Dedifferentiated amniotic fluid mesenchymal stem cell (primary cell): ENCODE results near the gene ADGRF1.
A peak's percentile ranks its signal among the peaks of the same experiment; 100 is the strongest.
"Not testable (repeated sequence)": the region's sequence is repeated elsewhere in the genome, so short reads cannot be mapped to it uniquely, and the experiment has no call there.

Experiments
- DNase-seq: peaks from one replicate; pipeline ENCODE4 v3.0.0-alpha.2; 2016; ENCODE audit errors: extremely low spot score

ADGRF1 gene

DNA sequence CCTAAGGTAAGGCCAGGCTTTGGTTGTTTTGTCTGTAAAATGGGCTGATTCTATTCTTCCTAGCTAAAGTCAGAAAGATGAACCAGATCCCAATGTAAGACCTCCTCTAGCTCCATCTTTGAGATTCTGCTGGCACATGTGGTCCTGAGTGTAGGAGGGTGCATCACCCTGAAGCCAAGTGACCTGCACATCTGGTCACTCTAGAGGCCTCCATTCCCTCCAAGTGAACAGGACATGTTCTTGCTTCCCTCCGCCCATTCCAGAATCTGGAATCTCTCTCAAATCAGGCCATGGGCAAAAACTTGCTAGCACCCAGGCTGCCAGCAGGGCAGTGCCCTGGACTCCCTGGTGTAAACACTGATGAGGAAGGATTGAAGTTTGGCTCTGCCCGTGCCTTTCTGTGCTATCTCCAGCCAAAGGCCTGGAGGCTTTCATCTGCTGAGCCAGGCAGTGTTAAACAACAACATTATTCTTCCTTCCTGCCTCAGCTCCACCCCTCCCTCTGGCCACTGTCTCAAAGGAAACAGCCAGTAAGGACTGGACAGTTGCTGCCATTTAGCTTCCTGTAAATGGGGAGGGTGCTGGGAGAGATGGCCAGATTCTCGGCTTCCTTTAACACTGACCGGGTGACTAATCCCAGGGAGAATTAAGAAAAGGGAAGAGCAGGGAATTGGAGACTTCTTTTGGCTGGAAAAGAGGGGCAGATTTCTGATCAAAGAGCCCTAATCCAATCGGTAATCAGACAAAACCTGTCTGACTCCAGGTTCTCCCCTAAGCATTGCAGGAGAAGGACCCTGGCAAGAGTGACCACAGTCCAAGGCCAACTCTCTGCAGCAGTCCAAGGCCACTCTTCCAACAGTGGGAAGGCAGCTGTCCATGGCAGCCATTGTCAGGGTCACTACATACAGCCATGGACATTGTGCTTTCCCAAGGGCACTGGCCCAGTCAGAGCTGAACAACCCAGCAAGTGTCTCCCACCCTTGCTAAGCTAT, 19.5 kb upstream of the ADGRF1 start:
- no peak for DNase-seq

GRCh38 chr6:47059216-47059885, 17.2 kb upstream of the ADGRF1 start:
- no peak for DNase-seq

- no peak for DNase-seq
Observed at GRCh38 chr6:47057830-47058540, 15.9 kb upstream of the ADGRF1 start.

- no peak for DNase-seq
Observed at GRCh38 chr6:47056832-47057231, 14.7 kb upstream of the ADGRF1 start.

- not testable (repeated sequence) for DNase-seq
Observed at GRCh38 chr6:47054302-47054701, 12.2 kb upstream of the ADGRF1 start.

- DNase-seq = no peak
Observed at GRCh38 chr6:47048638-47049037, 6.5 kb upstream of the ADGRF1 start.

DNA sequence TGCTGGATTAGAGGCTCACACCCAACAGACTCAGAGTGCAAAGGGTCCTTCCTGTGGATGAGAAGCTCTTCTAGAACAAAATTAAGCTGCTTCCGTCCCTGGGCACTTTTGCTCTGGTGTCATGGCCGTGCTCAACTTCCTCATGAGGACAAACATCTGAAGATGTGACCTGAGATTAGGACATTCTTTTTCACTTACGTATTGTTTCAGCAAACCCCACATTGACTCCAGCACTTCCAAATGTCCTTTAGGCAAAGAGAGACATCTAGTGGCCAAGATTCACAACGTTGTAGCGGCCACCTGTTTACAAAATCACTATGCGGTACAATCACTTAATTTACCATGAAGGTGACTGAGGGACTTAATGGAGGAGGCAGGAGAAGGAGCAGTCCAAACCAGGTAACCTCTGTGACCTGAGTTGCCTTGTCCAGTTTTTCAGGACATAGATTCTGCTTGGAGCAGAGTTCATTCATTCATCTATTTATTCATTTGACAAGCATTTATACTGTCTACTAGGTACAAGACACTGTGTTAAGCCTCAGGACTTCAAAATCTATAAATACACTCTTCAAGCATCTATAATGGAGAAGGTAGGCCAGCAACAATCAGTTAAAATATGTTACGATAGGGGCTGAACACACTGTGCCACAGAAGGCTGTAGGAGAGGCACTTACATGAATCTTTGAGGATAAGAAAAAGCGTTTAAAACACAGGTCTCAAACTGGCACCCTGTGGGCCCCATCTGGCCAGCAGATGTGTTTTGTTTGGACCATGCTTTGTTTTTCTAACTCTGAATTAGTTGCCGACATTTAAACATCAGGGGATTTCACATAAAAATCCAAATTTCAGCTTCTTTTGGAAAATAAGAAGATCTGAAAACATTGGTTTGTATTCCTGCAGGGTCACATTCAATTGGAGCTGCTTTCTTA, 5.6 kb upstream of the ADGRF1 start:
- peak; percentile 77 for DNase-seq

GRCh38 chr6:47047097-47047478, 5.0 kb upstream of the ADGRF1 start:
- DNase-seq = no peak

DNA sequence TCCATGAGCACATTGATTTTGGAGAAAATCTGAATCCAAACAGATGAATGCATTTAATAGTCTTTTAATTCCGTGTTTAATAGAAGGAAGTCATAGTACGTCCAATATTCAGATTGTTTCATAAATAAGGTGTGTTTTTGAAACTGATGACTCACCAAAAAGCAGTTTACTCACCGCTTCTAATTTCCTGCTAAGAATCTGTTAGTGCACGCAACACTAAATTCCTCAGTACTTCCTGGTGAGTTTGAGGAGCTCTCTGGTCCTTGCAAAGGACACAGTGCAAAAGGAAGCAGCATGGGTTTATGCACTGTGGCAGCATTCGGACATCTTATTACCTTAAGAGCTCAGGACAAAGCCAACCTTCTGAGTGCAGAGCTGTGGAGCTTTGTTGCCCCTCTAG, 2.3 kb upstream of the ADGRF1 start:
- DNase-seq = no peak

- DNase-seq = no peak
Observed at GRCh38 chr6:47043286-47043685, 1.2 kb upstream of the ADGRF1 start.

DNA sequence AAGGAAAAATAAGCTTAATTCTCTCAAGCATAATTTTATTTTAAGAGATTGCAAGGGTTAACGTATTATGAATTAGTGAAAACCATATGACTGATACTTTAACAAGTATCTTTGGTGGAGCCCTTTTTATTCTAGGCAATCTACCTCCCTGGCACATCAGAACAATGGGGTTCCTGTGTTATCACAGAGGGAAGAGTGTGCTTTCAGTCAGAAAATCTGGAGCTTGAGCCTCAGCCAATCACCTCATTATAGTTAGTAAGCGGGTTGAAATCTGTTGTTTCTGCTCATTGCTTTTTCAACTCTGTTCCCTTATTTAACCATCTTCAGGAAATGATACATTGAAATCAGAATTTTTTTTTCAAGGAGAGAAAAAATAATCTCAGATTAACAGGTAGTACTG, 391 bp downstream of the ADGRF1 start:
- DNase-seq = no peak

GRCh38 chr6:47034926-47035325, 7.2 kb downstream of the ADGRF1 start:
- DNase-seq = peak; percentile 87

DNA sequence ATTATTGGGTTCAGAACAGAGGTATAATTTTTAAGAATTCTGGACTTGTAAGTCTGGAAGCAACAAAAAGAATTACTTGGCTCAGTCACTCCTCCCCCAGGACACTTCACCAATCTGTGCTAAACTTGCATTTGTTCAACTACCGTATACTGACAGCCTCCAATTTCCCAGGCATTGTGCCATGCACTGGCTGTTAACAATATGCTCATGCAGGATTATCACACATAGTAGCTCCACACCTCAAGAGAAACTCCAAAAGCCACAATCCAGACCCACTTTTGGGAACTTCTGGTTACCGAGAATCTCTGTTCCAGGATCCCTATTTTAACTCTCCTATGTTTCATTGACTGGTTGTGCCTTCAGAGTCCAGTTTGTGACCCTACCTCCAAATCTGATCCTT, 7.7 kb downstream of the ADGRF1 start:
- DNase-seq = no peak

DNA sequence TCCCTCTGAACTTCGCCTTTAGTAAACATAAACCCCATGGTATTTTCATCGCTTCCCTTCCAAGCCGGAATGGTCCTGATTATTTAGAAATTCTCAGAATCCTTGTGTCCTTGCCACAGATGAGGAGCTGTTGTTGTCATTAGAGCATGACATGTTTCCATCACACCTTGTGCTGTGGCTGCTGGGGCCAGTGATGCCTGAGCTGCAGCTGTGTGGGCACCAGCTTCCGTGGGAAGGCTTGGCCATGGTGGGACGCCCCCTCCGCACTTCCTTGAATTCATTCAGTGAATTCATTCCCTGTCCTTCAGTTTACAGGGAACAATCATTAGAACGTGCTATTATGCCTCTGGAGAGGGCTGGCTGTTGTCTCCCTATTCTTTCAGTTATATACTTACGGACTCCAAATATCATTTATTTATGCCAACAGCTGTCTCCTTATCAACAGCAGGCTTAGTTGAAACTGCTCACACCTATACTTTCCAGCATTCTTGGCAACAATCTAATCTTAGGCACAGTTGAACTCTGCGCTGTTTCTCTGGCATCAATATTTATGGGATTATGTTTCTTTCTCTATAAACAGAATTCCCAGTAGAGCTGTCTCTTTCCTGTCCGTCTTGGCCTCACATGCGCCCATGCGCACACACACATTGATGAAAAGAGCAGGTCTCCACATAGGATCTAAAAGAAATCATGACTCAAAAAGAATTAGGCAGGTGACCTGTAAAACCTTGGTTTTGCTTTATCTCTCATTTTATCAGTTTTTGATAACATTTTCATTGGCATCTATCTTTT, 9.0 kb downstream of the ADGRF1 start:
- DNase-seq = no peak

DNA sequence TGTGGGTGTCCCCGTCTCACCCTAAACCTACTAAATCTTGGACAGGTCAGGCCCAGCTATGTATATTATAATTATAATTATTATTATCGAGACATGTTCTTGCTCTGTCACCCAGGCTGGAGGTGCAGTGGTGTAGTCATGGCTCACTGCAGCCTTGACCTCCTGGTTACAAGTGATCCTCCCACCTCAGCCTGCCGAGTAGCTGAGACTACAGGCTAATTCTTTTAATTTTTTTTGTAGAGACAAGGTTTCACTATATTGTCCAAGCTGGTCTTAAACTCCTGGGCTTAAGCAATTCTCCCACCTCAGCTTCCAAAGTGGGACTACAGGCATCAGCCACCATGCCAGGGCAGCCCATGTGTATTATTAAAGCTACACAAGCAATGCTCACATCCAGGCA, 10.5 kb downstream of the ADGRF1 start:
- no peak for DNase-seq

DNA sequence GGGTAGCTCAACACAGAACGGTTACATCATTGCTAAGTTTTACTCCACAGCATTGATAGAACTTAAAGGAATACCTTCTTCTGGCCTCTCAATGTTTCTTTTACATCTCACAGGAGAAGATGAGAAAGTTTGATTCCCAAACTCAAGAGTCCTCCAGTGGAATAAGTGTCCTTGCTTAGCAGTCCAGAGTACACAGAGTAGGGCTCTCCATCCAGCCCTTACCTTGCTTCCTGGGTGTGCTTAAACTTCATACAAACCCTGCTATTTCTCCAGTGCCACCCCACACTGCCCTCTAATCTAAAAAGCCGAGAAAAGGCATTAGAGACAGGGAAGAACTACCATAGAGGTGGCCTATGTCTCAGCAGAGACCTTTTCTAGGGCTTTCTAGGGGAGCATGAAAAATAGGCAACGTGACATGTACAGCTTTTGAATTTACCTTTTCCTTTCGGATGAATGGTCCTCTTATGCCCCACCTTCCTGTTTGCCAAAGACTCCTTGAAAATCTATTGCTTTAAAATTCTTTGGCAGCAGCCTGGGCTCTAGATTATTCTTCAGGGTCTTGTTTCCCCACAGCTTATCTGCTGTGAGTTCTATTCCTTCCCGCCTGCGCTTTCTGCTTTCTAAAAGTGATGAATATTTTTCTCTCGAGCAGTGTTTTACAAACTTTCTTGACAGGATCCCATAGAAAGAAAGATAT, 12.1 kb downstream of the ADGRF1 start:
- no peak for DNase-seq

GRCh38 chr6:47028835-47029360, 13.2 kb downstream of the ADGRF1 start:
- no peak for DNase-seq

- no peak for DNase-seq
Observed at GRCh38 chr6:47027315-47027714, 14.8 kb downstream of the ADGRF1 start.

DNA sequence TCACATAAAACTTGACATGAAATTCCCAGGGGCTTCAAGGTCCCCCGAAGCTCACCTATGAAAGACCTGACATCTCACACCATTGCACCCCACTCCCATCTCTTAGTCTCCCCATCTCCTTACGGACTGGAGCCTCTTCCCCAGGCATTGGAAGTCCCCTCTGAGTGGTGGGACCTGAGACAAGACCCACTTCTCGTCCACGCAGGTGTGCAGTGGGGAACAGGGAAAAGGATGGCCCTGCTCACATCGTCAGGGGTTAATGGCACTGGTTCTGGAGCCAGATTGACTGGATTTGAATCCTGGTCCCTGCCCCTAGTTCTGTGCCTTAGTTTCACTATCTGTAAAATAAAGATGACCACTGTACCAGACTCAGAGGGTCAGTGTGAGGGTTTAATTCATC, 15.5 kb downstream of the ADGRF1 start:
- DNase-seq = no peak

DNA sequence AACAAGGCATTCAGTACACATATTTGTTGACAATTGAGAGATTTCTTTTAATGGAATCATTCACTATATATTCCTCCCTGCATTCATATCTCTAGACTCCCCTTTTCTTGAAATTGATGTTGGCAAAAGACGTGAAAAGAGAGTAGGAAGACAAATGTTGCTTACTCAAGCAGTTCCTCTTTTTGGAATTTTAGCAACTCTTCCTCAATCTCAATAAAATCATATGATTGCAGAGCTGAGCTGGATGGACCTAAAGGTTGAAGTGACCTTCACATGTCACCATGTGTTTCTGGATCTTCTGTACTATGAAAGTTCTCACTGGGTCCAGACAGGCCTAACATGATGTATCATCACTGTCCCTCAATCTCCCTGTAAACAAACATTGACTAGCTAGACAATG, 18.6 kb downstream of the ADGRF1 start:
- DNase-seq = no peak
